ENCODE data around the gene PPP4C. TPM values are rescaled to one million over a fixed set of nuclear protein-coding genes. Genes with fewer than 3 reads are reported as not detected.

PPP4C gene
- total RNA-seq, 2 donors from 2014 or later, result 29.3 to 32.2 TPM

GRCh38 chr16:30076276-30076791, 540 bp downstream of the PPP4C start:
- Histone ChIP-seq H3K36me3 (replicated peaks in 1 of 2; ENCODE audit: insufficient read depth in 1 of 2, low read depth in 2 of 2) (peaks cover 0 to 4% of the 10 kb centered on the region in 2 donors), H3K27ac (peak overlapping the region; percentile 82 to 98 (median 89)), H3K4me1 (peaks cover 37% of the 10 kb centered on the region), H3K4me3 (peak overlapping the region; percentile 96 to 99), H3K27me3 (no peaks in the 10 kb centered on the region), H3K9me3 (no peaks in the 10 kb centered on the region)
- ATAC-seq, result peak; percentile 16
- no peak for TF ChIP-seq POLR2A (IDR thresholded peaks at IDR 0.05)
- no peak for TF ChIP-seq CTCF (IDR thresholded peaks at IDR 0.05)
- DNase-seq, result no peak
- WGBS, 2 donors, result 1 to 3% methylated on average over 7 to 30 of the region's 33 CpGs
- intact Hi-C loops (cut with DNase I), result no loop called here

- ATAC-seq, result no peak
- Histone ChIP-seq H3K4me1 (peaks cover 37% of the 10 kb centered on the region), H3K9me3 (no peaks in the 10 kb centered on the region), H3K36me3 (replicated peaks in 1 of 2; ENCODE audit: insufficient read depth in 1 of 2, low read depth in 2 of 2) (peaks cover 0 to 5% of the 10 kb centered on the region in 2 donors), H3K4me3 (no peak overlapping the region), H3K27me3 (no peaks in the 10 kb centered on the region), H3K27ac (no peak overlapping the region)
- 65 to 71% methylated on average over 6 of the region's 6 CpGs for WGBS, 2 donors
- no peak for TF ChIP-seq POLR2A (IDR thresholded peaks at IDR 0.05)
- no peak for TF ChIP-seq CTCF (IDR thresholded peaks at IDR 0.05)
- no peak for DNase-seq
- intact Hi-C loops (cut with DNase I), result no loop called here
These were observed 1.9 kb downstream of the PPP4C start for GRCh38 chr16:30077656-30078055.

GRCh38 chr16:30078744-30079143, 3.0 kb downstream of the PPP4C start:
- Histone ChIP-seq H3K4me3 (no peak overlapping the region), H3K27ac (no peak overlapping the region), H3K4me1 (peaks cover 37% of the 10 kb centered on the region), H3K36me3 (replicated peaks in 1 of 2; ENCODE audit: insufficient read depth in 1 of 2, low read depth in 2 of 2) (peaks cover 0 to 16% of the 10 kb centered on the region in 2 donors), H3K27me3 (no peaks in the 10 kb centered on the region), H3K9me3 (no peaks in the 10 kb centered on the region)
- no peak for ATAC-seq
- TF ChIP-seq POLR2A (IDR thresholded peaks at IDR 0.05), result no peak
- no peak for TF ChIP-seq CTCF (IDR thresholded peaks at IDR 0.05)
- intact Hi-C loops (cut with DNase I), result no loop called here
- no peak for DNase-seq
- WGBS, 2 donors, result 73 to 84% methylated on average over 2 to 7 of the region's 7 CpGs

GRCh38 chr16:30079480-30079879, 3.7 kb downstream of the PPP4C start:
- intact Hi-C loops (cut with DNase I), result no loop called here
- ATAC-seq, result no peak
- no peak for DNase-seq
- H3K27ac ChIP-seq, result no peak overlapping the region
- 91 to 94% methylated on average over 5 to 7 of the region's 7 CpGs for WGBS, 2 donors
- H3K4me1 ChIP-seq, result peaks cover 37% of the 10 kb centered on the region
- TF ChIP-seq POLR2A (IDR thresholded peaks at IDR 0.05) (no peak), CTCF (IDR thresholded peaks at IDR 0.05) (no peak)
- peaks cover 0 to 23% of the 10 kb centered on the region in 2 donors for H3K36me3 ChIP-seq (replicated peaks in 1 of 2; ENCODE audit: insufficient read depth in 1 of 2, low read depth in 2 of 2)
- H3K27me3 ChIP-seq, result no peaks in the 10 kb centered on the region
- H3K4me3 ChIP-seq, result no peak overlapping the region
- no peaks in the 10 kb centered on the region for H3K9me3 ChIP-seq

- WGBS, 2 donors, result 87 to 94% methylated on average over 20 of the region's 20 CpGs
- no peaks in the 10 kb centered on the region for H3K9me3 ChIP-seq
- H3K27me3 ChIP-seq, result no peaks in the 10 kb centered on the region
- H3K4me1 ChIP-seq, result peaks cover 17% of the 10 kb centered on the region
- intact Hi-C loops (cut with DNase I), result no loop called here
- no peak for ATAC-seq
- H3K4me3 ChIP-seq, result no peak overlapping the region
- H3K27ac ChIP-seq, result no peak overlapping the region
- TF ChIP-seq POLR2A (IDR thresholded peaks at IDR 0.05), result no peak
- no peak for TF ChIP-seq CTCF (IDR thresholded peaks at IDR 0.05)
- peaks cover 0 to 26% of the 10 kb centered on the region in 2 donors for H3K36me3 ChIP-seq (replicated peaks in 1 of 2; ENCODE audit: insufficient read depth in 1 of 2, low read depth in 2 of 2)
- DNase-seq, result no peak
These were observed 6.8 kb downstream of the PPP4C start for GRCh38 chr16:30082545-30083090.

Data from body of pancreas (tissue), 4 donors.